OCI-LY3 (cell line): Measurements from ENCODE around the gene WIZ.

Experiments used
- EZH2phosphoT487 ChIP-seq: fragments of 200-600 bp; shearing (Covaris generic); IDR thresholded peaks from 2 replicates; pipeline ENCODE4 v1.6.1; 2018; ENCODE audit warnings: antibody characterized with exemption, mixed run types, low read depth
- TF ChIP-seq, protein P1 (sequence below): fragments of 200-600, 300-600 bp; sonication (generic); IDR thresholded peaks from 2 replicates; pipeline ENCODE4 v1.5.1; 2014; ENCODE audit warnings: antibody characterized with exemption, low read length, low read depth

DNA sequence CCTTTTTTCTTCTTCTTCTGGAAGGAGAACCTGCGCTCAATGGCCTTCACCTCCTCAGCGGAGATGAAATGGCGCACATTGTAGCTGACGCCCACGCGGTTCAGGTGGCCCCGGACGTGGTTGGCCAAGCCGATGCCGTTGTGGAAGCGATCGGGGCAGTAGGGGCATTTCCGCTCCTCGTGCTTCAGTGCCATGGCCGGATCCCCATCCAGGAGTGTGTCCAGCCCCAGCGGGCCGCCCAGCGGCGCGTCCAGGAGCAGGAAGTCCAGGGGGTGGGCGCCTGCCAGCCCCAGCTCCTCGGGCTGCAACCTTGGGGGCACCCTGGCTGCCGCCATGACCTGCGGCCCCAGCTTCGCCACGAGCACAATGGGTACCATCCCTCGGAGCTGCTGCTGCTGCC, 11.2 kb downstream of the WIZ start:
- TF ChIP-seq, protein P1, sequence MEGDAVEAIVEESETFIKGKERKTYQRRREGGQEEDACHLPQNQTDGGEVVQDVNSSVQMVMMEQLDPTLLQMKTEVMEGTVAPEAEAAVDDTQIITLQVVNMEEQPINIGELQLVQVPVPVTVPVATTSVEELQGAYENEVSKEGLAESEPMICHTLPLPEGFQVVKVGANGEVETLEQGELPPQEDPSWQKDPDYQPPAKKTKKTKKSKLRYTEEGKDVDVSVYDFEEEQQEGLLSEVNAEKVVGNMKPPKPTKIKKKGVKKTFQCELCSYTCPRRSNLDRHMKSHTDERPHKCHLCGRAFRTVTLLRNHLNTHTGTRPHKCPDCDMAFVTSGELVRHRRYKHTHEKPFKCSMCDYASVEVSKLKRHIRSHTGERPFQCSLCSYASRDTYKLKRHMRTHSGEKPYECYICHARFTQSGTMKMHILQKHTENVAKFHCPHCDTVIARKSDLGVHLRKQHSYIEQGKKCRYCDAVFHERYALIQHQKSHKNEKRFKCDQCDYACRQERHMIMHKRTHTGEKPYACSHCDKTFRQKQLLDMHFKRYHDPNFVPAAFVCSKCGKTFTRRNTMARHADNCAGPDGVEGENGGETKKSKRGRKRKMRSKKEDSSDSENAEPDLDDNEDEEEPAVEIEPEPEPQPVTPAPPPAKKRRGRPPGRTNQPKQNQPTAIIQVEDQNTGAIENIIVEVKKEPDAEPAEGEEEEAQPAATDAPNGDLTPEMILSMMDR, result no peak
- TF ChIP-seq EZH2phosphoT487, result no peak
